Measurements from ENCODE around the gene ANGPTL1.

DNA sequence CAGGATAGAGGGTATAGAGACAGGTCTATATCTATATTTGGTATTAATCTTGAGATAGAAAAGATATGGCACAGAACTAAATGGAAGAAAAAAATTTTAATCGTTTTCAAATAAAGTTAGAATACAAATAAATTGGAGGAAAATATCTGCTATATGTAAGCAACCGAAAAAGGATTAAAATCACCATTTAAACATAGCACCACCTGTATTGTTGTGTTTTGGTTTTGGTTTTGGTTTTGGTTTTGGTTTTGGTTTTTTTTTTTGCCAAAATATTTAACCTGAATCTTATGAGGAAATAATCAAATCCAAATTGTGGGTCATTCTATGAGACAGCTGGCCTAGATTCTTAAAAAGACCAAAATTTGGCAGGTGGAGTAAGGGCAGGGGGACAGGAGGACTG, 28.5 kb upstream of the ANGPTL1 start:
- TF ChIP-seq, protein P1, sequence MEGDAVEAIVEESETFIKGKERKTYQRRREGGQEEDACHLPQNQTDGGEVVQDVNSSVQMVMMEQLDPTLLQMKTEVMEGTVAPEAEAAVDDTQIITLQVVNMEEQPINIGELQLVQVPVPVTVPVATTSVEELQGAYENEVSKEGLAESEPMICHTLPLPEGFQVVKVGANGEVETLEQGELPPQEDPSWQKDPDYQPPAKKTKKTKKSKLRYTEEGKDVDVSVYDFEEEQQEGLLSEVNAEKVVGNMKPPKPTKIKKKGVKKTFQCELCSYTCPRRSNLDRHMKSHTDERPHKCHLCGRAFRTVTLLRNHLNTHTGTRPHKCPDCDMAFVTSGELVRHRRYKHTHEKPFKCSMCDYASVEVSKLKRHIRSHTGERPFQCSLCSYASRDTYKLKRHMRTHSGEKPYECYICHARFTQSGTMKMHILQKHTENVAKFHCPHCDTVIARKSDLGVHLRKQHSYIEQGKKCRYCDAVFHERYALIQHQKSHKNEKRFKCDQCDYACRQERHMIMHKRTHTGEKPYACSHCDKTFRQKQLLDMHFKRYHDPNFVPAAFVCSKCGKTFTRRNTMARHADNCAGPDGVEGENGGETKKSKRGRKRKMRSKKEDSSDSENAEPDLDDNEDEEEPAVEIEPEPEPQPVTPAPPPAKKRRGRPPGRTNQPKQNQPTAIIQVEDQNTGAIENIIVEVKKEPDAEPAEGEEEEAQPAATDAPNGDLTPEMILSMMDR (IDR thresholded peaks at IDR 0.05): no peak
- TF ChIP-seq POLR2A (IDR thresholded peaks at IDR 0.05): no peak
